Activated CD8-positive, alpha-beta memory T cell treated with anti-CD3 and anti-CD28 coated beads, Interleukin-2, amount 50 U/mL, for 4 hours (primary cell): ENCODE results near the gene TMEM175.
A peak's percentile ranks its signal among the peaks of the same experiment; 100 is the strongest.
"Not testable (repeated sequence)": the region's sequence is repeated elsewhere in the genome, so short reads cannot be mapped to it uniquely, and the experiment has no call there.

Experiments used
- DNase-seq: peaks from one replicate; pipeline ENCODE4 v3.0.0-alpha.2; 2020

TMEM175 gene

GRCh38 chr4:973431-974397 is 41.5 kb downstream of the TMEM175 start, which contains the start of gene DGKQ:
DGKQ (minus strand) TSS chr4:973569; CDS start chr4:973482, 87 bp downstream.
- peak; percentile 89 for DNase-seq

GRCh38 chr4:974668-975067 is 42.4 kb downstream of the TMEM175 start:
- peak; percentile 11 for DNase-seq

GRCh38 chr4:976016-976415 is 43.8 kb downstream of the TMEM175 start:
- not testable (repeated sequence) for DNase-seq

GRCh38 chr4:978957-979701 is 46.9 kb downstream of the TMEM175 start:
- DNase-seq = no peak

- no peak for DNase-seq
Measured at GRCh38 chr4:982291-982690, 50.0 kb downstream of the TMEM175 start.

- no peak for DNase-seq
Measured at GRCh38 chr4:982814-983213, 50.6 kb downstream of the TMEM175 start.

- DNase-seq = no peak
Measured at GRCh38 chr4:984336-985054, 52.2 kb downstream of the TMEM175 start.

- peak; percentile 74 for DNase-seq
Measured at GRCh38 chr4:985123-985830, 53.0 kb downstream of the TMEM175 start.

- DNase-seq = no peak
Measured at GRCh38 chr4:986428-986878, 54.2 kb downstream of the TMEM175 start.

GRCh38 chr4:986879-987623 is 54.8 kb downstream of the TMEM175 start, which contains the start of gene IDUA:
IDUA (plus strand) TSS chr4:987044; CDS start chr4:987085, 41 bp downstream.
- peak; percentile 91 for DNase-seq

- DNase-seq = peak; percentile 15
Measured at GRCh38 chr4:987624-988513, 55.6 kb downstream of the TMEM175 start.

GRCh38 chr4:988726-989721 is 56.8 kb downstream of the TMEM175 start:
- peak; percentile 14 for DNase-seq

- peak; percentile 13 for DNase-seq
Measured at GRCh38 chr4:989722-990471, 57.6 kb downstream of the TMEM175 start.

- peak; percentile 12 for DNase-seq
Measured at GRCh38 chr4:990746-991367, 58.6 kb downstream of the TMEM175 start.

GRCh38 chr4:991451-992296 is 59.4 kb downstream of the TMEM175 start:
- DNase-seq = peak; percentile 14

- DNase-seq = no peak
Measured at GRCh38 chr4:992297-993110, 60.2 kb downstream of the TMEM175 start.
